ENCODE measurements around the gene IMMP2L. TPM values are rescaled to one million over a fixed set of nuclear protein-coding genes. Genes with fewer than 3 reads are reported as not detected.

The IMMP2L gene
- total and polyA plus RNA-seq, 2 experiments from 2014 or later, result 10.1 to 10.4 TPM

GRCh38 chr7:111511845-111512244, 50.4 kb downstream of the IMMP2L start:
- Histone ChIP-seq H3K4me1 (ENCODE audit: insufficient read depth) (no peaks in the 10 kb centered on the region), H3K9ac (no peak overlapping the region), H3F3A (ENCODE audit: insufficient read depth) (no peaks in the 10 kb centered on the region), H3K36me3 (ENCODE audit: low read depth) (no peaks in the 10 kb centered on the region), H3K9me3 (ENCODE audit: low read depth) (no peaks in the 10 kb centered on the region), H3K9me2 (ENCODE audit: insufficient read depth) (no peaks in the 10 kb centered on the region), H3K4me3 (no peak overlapping the region), H4K20me1 (ENCODE audit: insufficient read depth) (no peaks in the 10 kb centered on the region), H3K27me3 (replicated peaks; ENCODE audit: insufficient read depth) (no peaks in the 10 kb centered on the region), H3K79me2 (ENCODE audit: insufficient read depth) (no peaks in the 10 kb centered on the region), H3K27ac (no peak overlapping the region), H3K4me2 (ENCODE audit: unreplicated experiment) (no peak overlapping the region), H2AFZ (no peak overlapping the region)
- in situ Hi-C loops (cut with MboI), result no loop called here
- 93 to 97% methylated on average over 4 of the region's 4 CpGs for WGBS, 2 experiments (ENCODE audit: low coverage in 1 of 2, low lambda C conversion rate in 2 of 2, missing lambda C conversion rate in 2 of 2)
- TF ChIP-seq EZH2 (IDR thresholded peaks at IDR 0.05; ENCODE audit: insufficient read depth, poor library complexity, severe bottlenecking), result no peak
- no peak for TF ChIP-seq EZH2phosphoT487 (IDR thresholded peaks at IDR 0.05; ENCODE audit: insufficient read depth, low read depth)
- DNase-seq, result no peak

GRCh38 chr7:111510584-111511378, 51.5 kb downstream of the IMMP2L start:
- Histone ChIP-seq H3K4me1 (ENCODE audit: insufficient read depth) (no peaks in the 10 kb centered on the region), H3K4me2 (ENCODE audit: unreplicated experiment) (no peak overlapping the region), H3F3A (ENCODE audit: insufficient read depth) (no peaks in the 10 kb centered on the region), H4K20me1 (ENCODE audit: insufficient read depth) (no peaks in the 10 kb centered on the region), H2AFZ (no peak overlapping the region; the same call in 1 of the 2 replicates), H3K4me3 (no peak overlapping the region), H3K36me3 (ENCODE audit: low read depth) (no peaks in the 10 kb centered on the region), H3K9me2 (ENCODE audit: insufficient read depth) (no peaks in the 10 kb centered on the region), H3K9me3 (ENCODE audit: low read depth) (no peaks in the 10 kb centered on the region), H3K9ac (no peak overlapping the region), H3K27ac (no peak overlapping the region), H3K79me2 (ENCODE audit: insufficient read depth) (no peaks in the 10 kb centered on the region), H3K27me3 (replicated peaks; ENCODE audit: insufficient read depth) (no peaks in the 10 kb centered on the region)
- in situ Hi-C loops (cut with MboI), result no loop called here
- TF ChIP-seq EZH2 (IDR thresholded peaks at IDR 0.05; ENCODE audit: insufficient read depth, poor library complexity, severe bottlenecking), result no peak
- TF ChIP-seq EZH2phosphoT487 (IDR thresholded peaks at IDR 0.05; ENCODE audit: insufficient read depth, low read depth), result no peak
- WGBS, 2 experiments (ENCODE audit: low coverage in 1 of 2, low lambda C conversion rate in 2 of 2, missing lambda C conversion rate in 2 of 2), result 88 to 97% methylated on average over 3 of the region's 3 CpGs
- no peak for DNase-seq

- Histone ChIP-seq H3K9ac (no peak overlapping the region), H3K4me2 (ENCODE audit: unreplicated experiment) (no peak overlapping the region), H4K20me1 (ENCODE audit: insufficient read depth) (no peaks in the 10 kb centered on the region), H2AFZ (no peak overlapping the region), H3K36me3 (ENCODE audit: low read depth) (no peaks in the 10 kb centered on the region), H3K4me1 (ENCODE audit: insufficient read depth) (no peaks in the 10 kb centered on the region), H3F3A (ENCODE audit: insufficient read depth) (no peaks in the 10 kb centered on the region), H3K4me3 (no peak overlapping the region), H3K27me3 (replicated peaks; ENCODE audit: insufficient read depth) (no peaks in the 10 kb centered on the region), H3K9me3 (ENCODE audit: low read depth) (no peaks in the 10 kb centered on the region), H3K79me2 (ENCODE audit: insufficient read depth) (no peaks in the 10 kb centered on the region), H3K9me2 (ENCODE audit: insufficient read depth) (no peaks in the 10 kb centered on the region), H3K27ac (no peak overlapping the region)
- DNase-seq, result no peak
- TF ChIP-seq EZH2phosphoT487 (IDR thresholded peaks at IDR 0.05; ENCODE audit: insufficient read depth, low read depth) (no peak), EZH2 (IDR thresholded peaks at IDR 0.05; ENCODE audit: insufficient read depth, poor library complexity, severe bottlenecking) (no peak)
- WGBS, 2 experiments (ENCODE audit: low coverage in 1 of 2, low lambda C conversion rate in 2 of 2, missing lambda C conversion rate in 2 of 2), result 84 to 90% methylated on average over 4 of the region's 4 CpGs
- in situ Hi-C loops (cut with MboI), result no loop called here
Observed at GRCh38 chr7:111510062-111510461, 52.2 kb downstream of the IMMP2L start.

- no peak for DNase-seq
- Histone ChIP-seq H4K20me1 (ENCODE audit: insufficient read depth) (no peaks in the 10 kb centered on the region), H2AFZ (no peak overlapping the region), H3K36me3 (ENCODE audit: low read depth) (no peaks in the 10 kb centered on the region), H3K9me2 (ENCODE audit: insufficient read depth) (no peaks in the 10 kb centered on the region), H3K9me3 (ENCODE audit: low read depth) (no peaks in the 10 kb centered on the region), H3K4me1 (ENCODE audit: insufficient read depth) (no peaks in the 10 kb centered on the region), H3F3A (ENCODE audit: insufficient read depth) (no peaks in the 10 kb centered on the region), H3K9ac (no peak overlapping the region), H3K4me3 (no peak overlapping the region), H3K27ac (no peak overlapping the region), H3K79me2 (ENCODE audit: insufficient read depth) (no peaks in the 10 kb centered on the region), H3K4me2 (ENCODE audit: unreplicated experiment) (no peak overlapping the region), H3K27me3 (replicated peaks; ENCODE audit: insufficient read depth) (no peaks in the 10 kb centered on the region)
- TF ChIP-seq EZH2phosphoT487 (IDR thresholded peaks at IDR 0.05; ENCODE audit: insufficient read depth, low read depth) (no peak), EZH2 (IDR thresholded peaks at IDR 0.05; ENCODE audit: insufficient read depth, poor library complexity, severe bottlenecking) (no peak)
- WGBS, 2 experiments (ENCODE audit: low coverage in 1 of 2, low lambda C conversion rate in 2 of 2, missing lambda C conversion rate in 2 of 2), result 79 to 82% methylated on average over 1 of the region's 1 CpG
- in situ Hi-C loops (cut with MboI), result no loop called here
Observed at GRCh38 chr7:111509288-111509687, 53.0 kb downstream of the IMMP2L start.

All from GM23248 (cell line).